Measurements from ENCODE around the gene ACOX3. TPM values are rescaled to one million over a fixed set of nuclear protein-coding genes. Genes with fewer than 3 reads are reported as not detected.

Gene ACOX3
- total RNA-seq, 2 experiments from 2014 or later = 24.2 to 27.8 TPM

- H3K4me3 Mint-ChIP-seq = no peak overlapping the region
- H3K9me3 Mint-ChIP-seq = no peaks in the 10 kb centered on the region
- no peaks in the 10 kb centered on the region for H3K27me3 Mint-ChIP-seq
- ChIA-PET CTCF (no interaction called here), POLR2A (no interaction called here)
- H3K27ac Mint-ChIP-seq = no peak overlapping the region
- no peak for TF ChIP-seq CTCF (IDR thresholded peaks at IDR 0.05)
- ATAC-seq (no peak), DNase-seq (no peak)
- intact Hi-C loops (cut with micrococcal nuclease) = no loop called here
- peaks cover 8% of the 10 kb centered on the region for H3K36me3 Mint-ChIP-seq (ENCODE audit: low read depth)
- no peaks in the 10 kb centered on the region for H3K4me1 Mint-ChIP-seq (ENCODE audit: low read depth)
These were observed 56.0 kb downstream of the ACOX3 start for GRCh38 chr4:8384397-8385060.

DNA sequence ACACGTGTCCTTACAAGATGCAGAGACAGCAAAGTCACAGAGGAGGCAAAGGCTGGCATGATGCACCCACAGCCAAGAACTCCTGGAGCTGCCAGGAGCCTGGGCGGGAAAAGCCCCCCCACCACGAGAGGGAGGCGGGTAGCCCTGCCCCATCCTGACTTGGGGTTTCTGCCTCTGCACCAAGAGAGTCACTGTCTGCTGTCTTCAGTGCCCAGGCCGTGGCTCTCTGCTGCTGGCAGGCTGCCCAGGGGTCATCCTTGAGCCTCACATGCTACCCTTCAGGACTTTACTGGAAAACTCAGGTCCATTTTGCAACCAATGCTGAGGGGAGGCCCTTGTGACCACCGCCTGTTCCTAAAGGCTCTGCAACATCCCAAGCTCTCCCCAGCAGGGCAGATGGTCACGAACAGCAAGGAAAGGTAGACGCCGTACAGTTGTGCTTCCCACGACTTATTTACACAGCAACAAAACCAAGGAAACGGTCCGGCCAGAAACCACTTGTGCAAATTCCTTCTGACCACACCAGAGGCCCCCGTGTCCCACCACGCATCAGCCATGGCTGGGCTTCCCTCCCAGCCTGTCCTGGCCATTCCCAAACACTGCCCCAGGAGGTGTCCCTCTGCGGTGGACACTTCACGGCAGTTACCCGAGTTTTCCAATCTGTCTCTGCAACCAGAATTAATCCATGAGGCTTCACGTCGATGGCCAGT lies 56.9 kb downstream of the ACOX3 start:
- intact Hi-C loops (cut with micrococcal nuclease) = no loop called here
- ATAC-seq = no peak
- peaks cover 8% of the 10 kb centered on the region for H3K36me3 Mint-ChIP-seq (ENCODE audit: low read depth)

DNA sequence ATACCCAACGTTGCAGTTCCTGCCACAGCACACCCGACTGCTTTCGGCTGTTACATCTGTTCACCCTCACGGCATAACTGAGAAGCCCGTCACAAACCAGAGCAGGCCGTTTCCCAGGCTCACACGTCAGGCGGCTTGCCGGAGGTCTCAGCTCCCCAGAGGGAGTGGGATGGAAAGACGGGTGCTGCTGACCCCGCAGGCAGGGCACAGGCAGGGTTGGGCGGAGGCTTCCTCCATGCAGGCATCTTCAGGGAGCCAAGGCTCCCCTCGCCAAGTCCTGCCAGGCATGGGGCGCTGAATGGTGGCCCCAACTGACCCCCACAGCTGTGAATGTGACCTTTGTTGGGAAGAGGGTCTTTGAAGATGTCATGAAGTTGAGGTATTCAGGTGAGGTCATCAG lies 57.5 kb downstream of the ACOX3 start:
- DNase-seq (no peak), ATAC-seq (no peak)
- no peak overlapping the region for H3K27ac Mint-ChIP-seq
- H3K4me3 Mint-ChIP-seq = no peak overlapping the region
- ChIA-PET POLR2A (no interaction called here), CTCF (no interaction called here)
- no peaks in the 10 kb centered on the region for H3K9me3 Mint-ChIP-seq
- TF ChIP-seq CTCF (IDR thresholded peaks at IDR 0.05) = no peak
- H3K36me3 Mint-ChIP-seq (ENCODE audit: low read depth) = peaks cover 6% of the 10 kb centered on the region
- intact Hi-C loops (cut with micrococcal nuclease) = no loop called here
- no peaks in the 10 kb centered on the region for H3K27me3 Mint-ChIP-seq
- H3K4me1 Mint-ChIP-seq (ENCODE audit: low read depth) = no peaks in the 10 kb centered on the region

More for the DNA sequence above, 56.9 kb downstream of the ACOX3 start:
- H3K27me3 Mint-ChIP-seq = no peaks in the 10 kb centered on the region
- TF ChIP-seq CTCF (IDR thresholded peaks at IDR 0.05) = no peak
- no peaks in the 10 kb centered on the region for H3K9me3 Mint-ChIP-seq
- no peaks in the 10 kb centered on the region for H3K4me1 Mint-ChIP-seq (ENCODE audit: low read depth)
- ChIA-PET POLR2A (no interaction called here), CTCF (no interaction called here)
- H3K4me3 Mint-ChIP-seq = no peak overlapping the region
- no peak for DNase-seq
- H3K27ac Mint-ChIP-seq = no peak overlapping the region

DNA sequence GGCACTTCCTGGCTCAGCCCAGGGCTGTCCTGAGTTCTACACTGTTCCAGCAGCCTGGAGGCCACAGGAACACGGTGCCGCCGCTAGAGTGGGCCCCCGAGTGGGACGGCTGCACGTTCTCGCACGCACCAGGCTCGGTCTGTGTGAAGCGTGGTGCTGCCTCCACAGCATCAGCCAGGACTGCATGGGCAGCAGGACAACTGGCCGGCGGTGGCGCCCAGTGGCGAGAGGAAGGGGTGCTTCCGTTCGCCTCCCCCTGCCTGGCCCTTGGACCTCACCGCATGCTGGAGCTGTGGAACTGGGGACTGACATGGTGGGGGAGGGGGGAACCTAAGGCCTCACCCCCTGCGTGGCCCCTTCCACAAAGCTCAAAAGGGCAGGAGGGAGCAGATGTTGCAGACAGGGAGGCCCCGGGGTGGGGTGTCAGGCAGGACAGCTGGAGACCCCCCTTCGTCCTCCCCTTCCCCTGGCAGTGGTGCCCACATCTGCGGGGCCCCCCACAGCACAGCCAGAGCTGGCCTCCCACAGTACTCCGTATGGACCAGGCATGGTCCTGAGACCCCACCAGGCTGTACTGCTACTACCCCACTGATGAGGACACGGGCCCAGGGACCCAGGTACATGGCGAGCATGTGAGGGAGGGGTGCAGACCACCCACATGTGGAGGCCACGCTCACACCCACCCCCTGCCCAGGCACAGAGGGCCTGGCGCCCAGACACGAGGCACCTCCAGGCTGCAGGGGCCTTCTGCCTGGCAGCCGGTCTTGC lies 58.5 kb downstream of the ACOX3 start:
- no peak for ATAC-seq
- intact Hi-C loops (cut with micrococcal nuclease) = no loop called here

More for the DNA sequence above, 58.5 kb downstream of the ACOX3 start:
- H3K4me1 Mint-ChIP-seq (ENCODE audit: low read depth) = no peaks in the 10 kb centered on the region
- no peak for TF ChIP-seq CTCF (IDR thresholded peaks at IDR 0.05)
- ChIA-PET POLR2A (no interaction called here), CTCF (no interaction called here)
- no peaks in the 10 kb centered on the region for H3K9me3 Mint-ChIP-seq
- H3K36me3 Mint-ChIP-seq (ENCODE audit: low read depth) = peaks cover 5% of the 10 kb centered on the region
- no peak overlapping the region for H3K27ac Mint-ChIP-seq
- H3K27me3 Mint-ChIP-seq = no peaks in the 10 kb centered on the region
- H3K4me3 Mint-ChIP-seq = no peak overlapping the region
- no peak for DNase-seq

Data from activated CD8-positive, alpha-beta T cell treated with anti-CD3 and anti-CD28 coated beads for 36 hours (primary cell).